Measurements from ENCODE around the gene COA1.
"Not testable (repeated sequence)": the region's sequence is repeated elsewhere in the genome, so short reads cannot be mapped to it uniquely, and the experiment has no call there.

COA1 gene

GRCh38 chr7:43625980-43626379 is 103.3 kb downstream of the COA1 start:
- DNase-seq, result no peak

- DNase-seq, result no peak
Observed at GRCh38 chr7:43625453-43625852, 103.9 kb downstream of the COA1 start.

GRCh38 chr7:43624156-43624555 is 105.2 kb downstream of the COA1 start:
- DNase-seq, result no peak

GRCh38 chr7:43621729-43622448 is 107.4 kb downstream of the COA1 start:
- DNase-seq, result no peak

GRCh38 chr7:43619213-43620012 is 109.9 kb downstream of the COA1 start:
- DNase-seq, result no peak

GRCh38 chr7:43618073-43618472 is 111.2 kb downstream of the COA1 start:
- DNase-seq, result no peak

GRCh38 chr7:43616977-43617376 is 112.3 kb downstream of the COA1 start:
- no peak for DNase-seq

GRCh38 chr7:43615558-43616145 is 113.7 kb downstream of the COA1 start:
- no peak for DNase-seq

GRCh38 chr7:43612599-43613589 is 116.4 kb downstream of the COA1 start:
- DNase-seq, result no peak

GRCh38 chr7:43612128-43612527 is 117.2 kb downstream of the COA1 start:
- DNase-seq, result no peak

GRCh38 chr7:43609097-43609496 is 120.2 kb downstream of the COA1 start:
- DNase-seq, result no peak

- no peak for DNase-seq
Observed at GRCh38 chr7:43604251-43604650, 125.1 kb downstream of the COA1 start.

GRCh38 chr7:43602256-43602655 is 127.1 kb downstream of the COA1 start:
- no peak for DNase-seq

GRCh38 chr7:43600056-43600455 is 129.3 kb downstream of the COA1 start:
- no peak for DNase-seq

- DNase-seq, result not testable (repeated sequence)
Observed at GRCh38 chr7:43596426-43596825, 132.9 kb downstream of the COA1 start.

- DNase-seq, result no peak
Observed at GRCh38 chr7:43594020-43594419, 135.3 kb downstream of the COA1 start.

- no peak for DNase-seq
Observed at GRCh38 chr7:43593010-43593409, 136.3 kb downstream of the COA1 start.

- no peak for DNase-seq
Observed at GRCh38 chr7:43592326-43592725, 137.0 kb downstream of the COA1 start.

- no peak for DNase-seq
Observed at GRCh38 chr7:43591558-43592180, 137.7 kb downstream of the COA1 start.

- no peak for DNase-seq
Observed at GRCh38 chr7:43590862-43591557, 138.3 kb downstream of the COA1 start.

- no peak for DNase-seq
Observed at GRCh38 chr7:43589728-43590127, 139.6 kb downstream of the COA1 start.

Measured in activated CD4-positive, CD25-positive, alpha-beta regulatory T cell treated with anti-CD3 and anti-CD28 coated beads, Interleukin-2, amount 50 U/mL, for 72 hours (primary cell).